HEK293T (cell line): ENCODE data around the gene CALHM3.

Experiments used
- ARNT ChIP-seq: fragments of 450-650 bp; IDR thresholded peaks from 2 replicates; pipeline ENCODE4 v1.6.1; 2017; ENCODE audit warnings: mild to moderate bottlenecking
- BHLHE40 ChIP-seq: fragments of 450-650 bp; IDR thresholded peaks from 2 replicates; pipeline ENCODE4 v1.6.1; 2016; ENCODE audit warnings: mild to moderate bottlenecking, moderate library complexity, borderline replicate concordance
- CTBP1 ChIP-seq: fragments of 450-650 bp; IDR thresholded peaks from 2 replicates; pipeline ENCODE4 v1.6.1; 2016; ENCODE audit warnings: borderline replicate concordance
- ELF4 ChIP-seq: fragments of 450-650 bp; IDR thresholded peaks from 2 replicates; pipeline ENCODE4 v1.6.1; 2017; ENCODE audit warnings: antibody characterized with exemption
- FOXA1 ChIP-seq: fragments of 450-650 bp; IDR thresholded peaks from 2 replicates; pipeline ENCODE4 v1.6.1; 2016; ENCODE audit warnings: mild to moderate bottlenecking
- FOXK2 ChIP-seq: fragments of 450-650 bp; IDR thresholded peaks from 2 replicates; pipeline ENCODE4 v1.6.1; 2016; ENCODE audit warnings: mild to moderate bottlenecking
- HDGF ChIP-seq: fragments of 450-650 bp; IDR thresholded peaks from 2 replicates; pipeline ENCODE4 v1.6.1; 2017; ENCODE audit warnings: antibody characterized with exemption, borderline replicate concordance
- PKNOX1 ChIP-seq: fragments of 450-650 bp; IDR thresholded peaks from 2 replicates; pipeline ENCODE4 v1.6.1; 2016
- SP1 ChIP-seq: fragments of 450-650 bp; IDR thresholded peaks from 2 replicates; pipeline ENCODE4 v1.6.1; 2017
- SUZ12 ChIP-seq: fragments of 450-650 bp; IDR thresholded peaks from 2 replicates; pipeline ENCODE4 v1.6.1; 2016; ENCODE audit warnings: mild to moderate bottlenecking
- TARDBP ChIP-seq: fragments of 450-650 bp; IDR thresholded peaks from 2 replicates; pipeline ENCODE4 v1.6.1; 2016

GRCh38 chr10:103479135-103479534, at the start of gene CALHM3:
- no peak for TF ChIP-seq FOXA1
- no peak for TF ChIP-seq HDGF
- TF ChIP-seq SP1, result no peak
- TF ChIP-seq ELF4, result no peak
- no peak for TF ChIP-seq BHLHE40
- TF ChIP-seq PKNOX1, result no peak
- TF ChIP-seq TARDBP, result no peak
- TF ChIP-seq CTBP1, result no peak
- no peak for TF ChIP-seq FOXK2
- TF ChIP-seq ARNT, result no peak
- no peak for TF ChIP-seq SUZ12
